Activated naive CD4-positive, alpha-beta T cell treated with anti-CD3 and anti-CD28 coated beads, Interleukin-2, amount 50 U/mL, for 16 hours (primary cell): ENCODE data around the gene LINS1.
"Not testable (repeated sequence)": the region's sequence is repeated elsewhere in the genome, so short reads cannot be mapped to it uniquely, and the experiment has no call there.

Experiments used
- DNase-seq: peaks from one replicate; pipeline ENCODE4 v3.0.0-alpha.2; 2020

The LINS1 gene

GRCh38 chr15:100598655-100599054 is 3.3 kb downstream of the LINS1 start:
- DNase-seq, result no peak

- no peak for DNase-seq
These were observed 4.1 kb downstream of the LINS1 start for GRCh38 chr15:100597862-100598261.

GRCh38 chr15:100596792-100597191 is 5.2 kb downstream of the LINS1 start:
- DNase-seq, result peak; percentile 90

- no peak for DNase-seq
These were observed 6.0 kb downstream of the LINS1 start for GRCh38 chr15:100595964-100596363.

- no peak for DNase-seq
These were observed 8.6 kb downstream of the LINS1 start for GRCh38 chr15:100593431-100593830.

- DNase-seq, result no peak
These were observed 9.1 kb downstream of the LINS1 start for GRCh38 chr15:100592898-100593297.

GRCh38 chr15:100591835-100592234 is 10.1 kb downstream of the LINS1 start:
- no peak for DNase-seq

GRCh38 chr15:100591163-100591562 is 10.8 kb downstream of the LINS1 start:
- not testable (repeated sequence) for DNase-seq

- DNase-seq, result no peak
These were observed 13.2 kb downstream of the LINS1 start for GRCh38 chr15:100588638-100589242.

GRCh38 chr15:100580414-100580813 is 21.6 kb downstream of the LINS1 start:
- no peak for DNase-seq

GRCh38 chr15:100573526-100573925 is 28.5 kb downstream of the LINS1 start:
- no peak for DNase-seq

GRCh38 chr15:100572362-100572983 is 29.5 kb downstream of the LINS1 start:
- DNase-seq, result no peak

- DNase-seq, result no peak
These were observed 30.3 kb downstream of the LINS1 start for GRCh38 chr15:100571592-100572167.

GRCh38 chr15:100570735-100571313 is 31.2 kb downstream of the LINS1 start:
- no peak for DNase-seq

- no peak for DNase-seq
These were observed 31.7 kb downstream of the LINS1 start for GRCh38 chr15:100570275-100570674.

- DNase-seq, result no peak
These were observed 32.6 kb downstream of the LINS1 start for GRCh38 chr15:100569391-100569790.

GRCh38 chr15:100566850-100567628 is 34.9 kb downstream of the LINS1 start:
- no peak for DNase-seq

- no peak for DNase-seq
These were observed 36.4 kb downstream of the LINS1 start for GRCh38 chr15:100565591-100565990.

GRCh38 chr15:100560323-100560722 is 41.7 kb downstream of the LINS1 start:
- DNase-seq, result no peak

- no peak for DNase-seq
These were observed 42.7 kb downstream of the LINS1 start for GRCh38 chr15:100559330-100559729.

- no peak for DNase-seq
These were observed 43.2 kb downstream of the LINS1 start for GRCh38 chr15:100558771-100559254.

GRCh38 chr15:100553468-100553867 is 48.5 kb downstream of the LINS1 start:
- DNase-seq, result no peak

GRCh38 chr15:100547961-100548360 is 54.0 kb downstream of the LINS1 start:
- no peak for DNase-seq
